Measurements from ENCODE around the gene STX10. TPM values are rescaled to one million over a fixed set of nuclear protein-coding genes. Genes with fewer than 3 reads are reported as not detected.

STX10 gene
- total and polyA plus RNA-seq, 2 donors (not counting 3 experiments of a cell fraction or from before 2014, with no cell fraction given): 63.1 to 91.6 TPM

- peak; percentile 70 for FAIRE-seq
- H2AFZ ChIP-seq (ENCODE audit: low read depth, low read length): no peak overlapping the region
- H3K9me1 ChIP-seq (replicated peaks; ENCODE audit: control insufficient read depth, extremely low read depth, insufficient read depth, low read length): no peaks in the 10 kb centered on the region
- POLR2A ChIA-PET: interaction anchor here (1.1 kb wide), 1 partner anchor 31 kb away, joined by 3 read pairs; no protein-coding TSS in a partner anchor
- DNase-seq (ENCODE audit: low read depth, low spot score): peak; percentile 25
- dilution Hi-C loops (cut with MboI; ENCODE audit: extremely low pct_ligation_motif_present, low sequenced_read_pairs): no loop called here
- BruUV-seq (replicated peaks): no TSS peak
- H4K20me1 ChIP-seq (replicated peaks; ENCODE audit: control insufficient read depth, extremely low read depth, insufficient read depth, low read length): peaks cover 2% of the 10 kb centered on the region
- H3K9me3 ChIP-seq (replicated peaks; ENCODE audit: control insufficient read depth, insufficient read depth, low read length): no peaks in the 10 kb centered on the region
- H3K4me3 ChIP-seq (replicated peaks in 1 of 3; ENCODE audit: insufficient read depth in 1 of 3, low read depth in 1 of 3, low read length in 3 of 3): no peak overlapping the region
- no peak overlapping the region for H3K9ac ChIP-seq (replicated peaks; ENCODE audit: extremely low read depth, insufficient read depth, low read length)
- peaks cover 58% of the 10 kb centered on the region for H3K79me2 ChIP-seq (ENCODE audit: control insufficient read depth, insufficient read depth, low read length)
- H3K27ac ChIP-seq (ENCODE audit: insufficient read depth, low read depth, low read length): no peak overlapping the region
- H3K4me2 ChIP-seq (ENCODE audit: insufficient read depth, low read length): no peak overlapping the region
- no peaks in the 10 kb centered on the region for H3K4me1 ChIP-seq (ENCODE audit: control insufficient read depth, extremely low read depth, insufficient read depth, low read length)
- peaks cover 9 to 35% of the 10 kb centered on the region in 2 experiments for H3K36me3 ChIP-seq (ENCODE audit: control insufficient read depth in 2 of 2, extremely low read depth in 1 of 2, insufficient read depth in 2 of 2, low read length in 2 of 2)
- no peaks in the 10 kb centered on the region for H3K27me3 ChIP-seq (ENCODE audit: control insufficient read depth in 2 of 2, insufficient read depth in 2 of 2, low read length in 2 of 2)
- no peak for TF ChIP-seq GATA2 (IDR thresholded peaks at IDR 0.05; ENCODE audit: insufficient read depth, insufficient read length, low read depth, low read length)
- intact Hi-C loops (cut with micrococcal nuclease): no loop called here
- CTCF ChIA-PET: interaction anchor here (0.7 to 2.3 kb wide), 4 partner anchors 13 to 156 kb away, joined by 3 to 7 read pairs (median 4); no protein-coding TSS in a partner anchor
Observed at GRCh38 chr19:13133241-13133870, 16.8 kb downstream of the STX10 start.

DNA sequence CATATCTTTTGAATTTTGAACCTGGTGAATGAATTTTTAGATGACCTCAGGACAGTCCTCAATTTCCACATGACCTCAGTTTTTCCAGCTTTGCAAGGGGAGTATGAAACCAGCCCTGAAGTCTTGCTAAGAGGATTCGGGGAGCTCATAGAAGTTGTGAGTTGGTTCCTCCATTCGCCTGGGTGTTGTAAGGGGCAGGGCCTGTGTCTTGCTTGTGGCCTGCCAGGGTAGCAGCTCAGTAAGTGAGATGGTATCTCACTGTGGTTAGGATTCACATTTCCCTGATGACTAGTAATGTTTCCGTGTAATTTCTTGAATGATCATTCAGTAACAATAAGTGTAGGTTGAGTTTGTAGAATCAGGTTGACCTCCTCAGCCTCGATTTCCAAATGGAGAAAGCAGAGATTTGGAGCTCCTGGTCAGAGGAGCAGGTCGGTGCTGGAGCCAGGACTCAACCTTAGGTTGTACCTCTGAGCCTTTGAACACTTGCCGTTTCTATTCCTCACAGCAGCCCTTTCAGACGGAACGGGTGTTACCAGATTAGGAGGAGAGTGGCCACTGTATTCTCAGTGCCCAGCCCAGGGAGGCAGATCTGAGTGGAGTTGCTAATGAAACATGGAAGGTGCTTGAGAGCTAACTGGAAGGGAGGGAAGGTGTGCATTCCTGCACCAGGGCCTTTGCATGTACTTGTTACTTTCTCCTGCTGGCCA, 17.5 kb downstream of the STX10 start:
- H3K4me2 ChIP-seq (ENCODE audit: insufficient read depth, low read length): no peak overlapping the region
- intact Hi-C loops (cut with micrococcal nuclease) (no loop called here), dilution Hi-C loops (cut with MboI; ENCODE audit: extremely low pct_ligation_motif_present, low sequenced_read_pairs) (no loop called here)
- no peak overlapping the region for H3K27ac ChIP-seq (ENCODE audit: insufficient read depth, low read depth, low read length)
- H3K4me1 ChIP-seq (ENCODE audit: control insufficient read depth, extremely low read depth, insufficient read depth, low read length): no peaks in the 10 kb centered on the region
- no peak overlapping the region for H3K9ac ChIP-seq (replicated peaks; ENCODE audit: extremely low read depth, insufficient read depth, low read length)
- H3K9me3 ChIP-seq (replicated peaks; ENCODE audit: control insufficient read depth, insufficient read depth, low read length): no peaks in the 10 kb centered on the region
- POLR2A ChIA-PET: interaction anchor here (1.1 kb wide), 1 partner anchor 32 kb away, joined by 3 read pairs; no protein-coding TSS in a partner anchor
- FAIRE-seq: no peak
- no TSS peak for BruUV-seq (replicated peaks)
- H3K79me2 ChIP-seq (ENCODE audit: control insufficient read depth, insufficient read depth, low read length): peaks cover 65% of the 10 kb centered on the region
- TF ChIP-seq FOS (IDR thresholded peaks at IDR 0.05; ENCODE audit: borderline replicate concordance, insufficient read depth, low read length) (no peak), EZH2 (IDR thresholded peaks at IDR 0.05; ENCODE audit: borderline replicate concordance, low read depth, low read length, severe bottlenecking) (no peak), MYC (IDR thresholded peaks at IDR 0.05; ENCODE audit: low read depth, low read length) (no peak), MAX (IDR thresholded peaks at IDR 0.05; ENCODE audit: insufficient read depth, insufficient read length) (no peak), POLR2A (IDR thresholded peaks at IDR 0.05; ENCODE audit: low read depth, low read length) (no peak), JUN (IDR thresholded peaks at IDR 0.05; ENCODE audit: borderline replicate concordance, insufficient read depth, insufficient read length, low read depth) (no peak), POLR2AphosphoS5 (IDR thresholded peaks at IDR 0.05; ENCODE audit: insufficient read depth, low read depth, low read length) (no peak), GATA2 (IDR thresholded peaks at IDR 0.05; ENCODE audit: insufficient read depth, insufficient read length, low read depth, low read length) (no peak)
- TF ChIP-seq, protein P1, sequence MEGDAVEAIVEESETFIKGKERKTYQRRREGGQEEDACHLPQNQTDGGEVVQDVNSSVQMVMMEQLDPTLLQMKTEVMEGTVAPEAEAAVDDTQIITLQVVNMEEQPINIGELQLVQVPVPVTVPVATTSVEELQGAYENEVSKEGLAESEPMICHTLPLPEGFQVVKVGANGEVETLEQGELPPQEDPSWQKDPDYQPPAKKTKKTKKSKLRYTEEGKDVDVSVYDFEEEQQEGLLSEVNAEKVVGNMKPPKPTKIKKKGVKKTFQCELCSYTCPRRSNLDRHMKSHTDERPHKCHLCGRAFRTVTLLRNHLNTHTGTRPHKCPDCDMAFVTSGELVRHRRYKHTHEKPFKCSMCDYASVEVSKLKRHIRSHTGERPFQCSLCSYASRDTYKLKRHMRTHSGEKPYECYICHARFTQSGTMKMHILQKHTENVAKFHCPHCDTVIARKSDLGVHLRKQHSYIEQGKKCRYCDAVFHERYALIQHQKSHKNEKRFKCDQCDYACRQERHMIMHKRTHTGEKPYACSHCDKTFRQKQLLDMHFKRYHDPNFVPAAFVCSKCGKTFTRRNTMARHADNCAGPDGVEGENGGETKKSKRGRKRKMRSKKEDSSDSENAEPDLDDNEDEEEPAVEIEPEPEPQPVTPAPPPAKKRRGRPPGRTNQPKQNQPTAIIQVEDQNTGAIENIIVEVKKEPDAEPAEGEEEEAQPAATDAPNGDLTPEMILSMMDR (IDR thresholded peaks at IDR 0.05; ENCODE audit: extremely low read depth in 1 of 2, insufficient read depth in 1 of 2, low read depth in 1 of 2, low read length in 2 of 2): no peak
- no peak for DNase-seq (ENCODE audit: low read depth, low spot score)
- H3K4me3 ChIP-seq (replicated peaks in 1 of 3; ENCODE audit: insufficient read depth in 1 of 3, low read depth in 1 of 3, low read length in 3 of 3): no peak overlapping the region
- peaks cover 6 to 28% of the 10 kb centered on the region in 2 experiments for H3K36me3 ChIP-seq (ENCODE audit: control insufficient read depth in 2 of 2, extremely low read depth in 1 of 2, insufficient read depth in 2 of 2, low read length in 2 of 2)
- no peaks in the 10 kb centered on the region for H3K9me1 ChIP-seq (replicated peaks; ENCODE audit: control insufficient read depth, extremely low read depth, insufficient read depth, low read length)
- no peak overlapping the region for H2AFZ ChIP-seq (ENCODE audit: low read depth, low read length)
- H4K20me1 ChIP-seq (replicated peaks; ENCODE audit: control insufficient read depth, extremely low read depth, insufficient read depth, low read length): peaks cover 2% of the 10 kb centered on the region
- CTCF ChIA-PET: interaction anchor here (0.5 to 2.3 kb wide), 6 partner anchors 13 to 606 kb away, joined by 3 to 7 read pairs (median 4); no protein-coding TSS in a partner anchor
- H3K27me3 ChIP-seq (ENCODE audit: control insufficient read depth in 2 of 2, insufficient read depth in 2 of 2, low read length in 2 of 2): no peaks in the 10 kb centered on the region

Data from endothelial cell of umbilical vein (primary cell).